Cardiac fibroblast (primary cell): ENCODE measurements around the gene PNPLA4.
A peak's percentile ranks its signal among the peaks of the same experiment; 100 is the strongest.

Source experiments
- DNase-seq, 2 donors: peaks; one replicate each; pipeline versions ENCODE4 v3.0.0 to v3.0.0-alpha.2; 2010; ENCODE audit warnings: low read depth in 2 of 2
- H3K4me3 ChIP-seq, 2 donors: replicated peaks in 1 of 2; 1 replicate in 1 of 2; 2 replicates in 1 of 2; pipeline ENCODE4 v1.5.1; 2011; ENCODE audit warnings: low read depth in 2 of 2, low read length in 2 of 2, mild to moderate bottlenecking in 2 of 2, moderate library complexity in 1 of 2
- CTCF ChIP-seq: IDR thresholded peaks from one replicate; pipeline ENCODE4 v1.5.1; 2011; ENCODE audit warnings: low read depth, mild to moderate bottlenecking, low read length, inconsistent platforms

Gene PNPLA4

DNA sequence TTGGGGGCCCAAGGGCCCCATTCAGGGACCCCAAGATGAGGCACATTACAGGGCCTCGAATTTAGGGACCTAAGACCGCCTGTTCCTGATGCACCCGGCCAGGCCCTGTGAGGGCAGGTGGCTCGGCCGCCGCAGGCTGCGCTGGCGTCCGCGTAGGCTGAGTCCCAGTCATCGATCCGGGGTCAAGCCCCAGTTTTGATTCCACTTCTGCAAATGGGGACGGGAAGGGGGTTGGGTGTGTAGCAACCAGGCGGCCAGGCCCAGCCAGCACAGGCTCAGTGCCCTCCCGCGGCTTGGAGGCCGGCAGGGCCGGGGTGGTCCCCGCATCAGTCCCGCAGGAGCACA, 327 bp downstream of the PNPLA4 start:
- H3K4me3 ChIP-seq, result peak overlapping the region; percentile 60 to 65
- no peak for TF ChIP-seq CTCF
- no peak for DNase-seq

- no peak for TF ChIP-seq CTCF
- H3K4me3 ChIP-seq, result peak overlapping the region; percentile 60 to 65
- DNase-seq, result peak; percentile 3 to 9
These were observed 712 bp downstream of the PNPLA4 start for GRCh38 chrX:7926501-7926900.

DNA sequence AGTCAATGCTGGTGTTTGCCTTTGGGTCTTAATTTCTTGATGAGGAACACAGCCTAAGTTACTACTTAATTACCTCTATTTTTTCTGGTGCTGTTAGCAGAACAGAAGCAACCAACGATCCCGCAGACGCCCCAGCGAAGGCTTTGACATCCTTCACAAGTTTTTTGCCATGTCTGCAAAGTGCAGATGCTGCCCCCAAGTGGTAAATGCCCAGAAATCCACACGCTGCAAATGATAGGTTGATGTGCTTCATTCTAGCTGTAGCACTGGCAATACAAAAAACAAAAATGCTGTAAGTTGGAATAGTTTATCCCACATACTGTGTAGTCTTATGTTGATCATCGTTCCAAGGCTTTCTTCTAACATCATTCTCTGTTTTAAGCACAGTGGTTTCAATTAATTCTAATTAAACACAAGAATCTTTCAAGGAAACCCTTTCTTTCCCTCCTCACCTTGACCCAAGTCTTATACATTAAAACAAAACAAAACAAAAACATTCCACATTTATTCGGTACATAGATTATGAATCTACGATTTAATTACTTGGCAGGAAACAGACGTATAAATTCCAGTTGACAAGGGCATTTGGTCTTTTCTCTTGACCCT, 1.2 kb downstream of the PNPLA4 start:
- no peak overlapping the region for H3K4me3 ChIP-seq
- TF ChIP-seq CTCF, result peak; percentile 65
- DNase-seq, result peak; percentile 73 to 76

DNA sequence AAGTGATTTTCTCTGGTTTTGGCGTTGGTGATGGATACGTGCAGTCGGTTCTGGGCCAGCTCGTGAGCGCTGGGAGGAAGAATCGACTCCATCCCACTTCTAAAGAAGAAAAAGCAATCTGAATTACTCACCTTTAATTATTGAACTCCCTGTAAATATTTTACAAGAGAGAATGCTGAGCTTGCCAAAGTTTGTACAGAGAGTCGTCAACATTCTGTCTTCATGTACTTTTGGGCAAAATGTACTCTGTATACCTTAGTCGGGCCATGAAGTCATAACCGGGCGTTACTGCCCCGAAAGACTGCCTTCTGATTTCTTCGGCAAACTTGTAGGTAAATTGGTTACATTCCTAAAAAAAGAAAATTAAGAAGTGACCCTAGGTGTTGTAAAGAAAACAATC, 5.5 kb downstream of the PNPLA4 start:
- TF ChIP-seq CTCF, result no peak
- no peak for DNase-seq
- H3K4me3 ChIP-seq, result no peak overlapping the region

DNA sequence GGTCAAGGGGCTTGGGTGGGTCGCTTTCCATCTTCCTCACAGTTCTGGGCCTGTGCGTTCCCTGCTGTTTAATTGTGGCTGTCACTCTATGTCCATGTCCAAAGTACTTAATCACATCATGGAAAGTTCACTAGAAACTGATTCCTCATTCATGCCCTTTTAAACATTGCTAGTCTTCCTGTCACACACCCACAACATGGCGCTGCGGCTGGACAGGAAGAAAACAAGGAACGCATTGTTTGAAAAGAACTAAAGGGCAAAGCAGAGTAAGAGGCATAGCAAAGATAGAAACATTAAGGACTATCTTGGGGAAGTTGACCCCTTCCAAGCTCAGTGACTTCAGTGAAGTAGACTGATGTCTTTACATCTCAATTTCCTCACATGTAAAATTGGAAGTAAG, 18.4 kb downstream of the PNPLA4 start:
- H3K4me3 ChIP-seq, result no peak overlapping the region
- no peak for TF ChIP-seq CTCF
- no peak for DNase-seq

GRCh38 chrX:7904562-7904961, 22.7 kb downstream of the PNPLA4 start:
- no peak overlapping the region for H3K4me3 ChIP-seq
- DNase-seq, result peak in 1 of 2 donors; percentile 0
- no peak for TF ChIP-seq CTCF

DNA sequence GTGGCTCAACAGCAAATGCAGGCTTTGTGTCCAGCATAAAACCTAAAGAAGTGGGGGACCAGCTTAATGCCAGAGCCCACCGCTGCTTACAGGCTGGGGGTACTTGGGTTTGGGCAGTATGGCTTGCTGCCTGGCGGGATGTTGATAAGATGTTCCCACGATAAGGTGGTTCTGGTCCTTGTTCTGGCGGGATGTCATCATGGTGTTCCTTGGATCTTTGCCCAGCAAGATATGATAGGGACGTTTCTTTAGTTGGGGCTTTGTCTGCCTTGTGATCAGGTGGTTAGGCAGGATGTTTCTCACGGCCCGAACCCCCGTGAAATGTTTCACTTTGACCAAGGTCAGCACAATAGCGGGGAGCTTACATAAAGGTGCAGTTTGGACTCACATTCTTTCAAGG, 35.3 kb downstream of the PNPLA4 start:
- TF ChIP-seq CTCF, result no peak
- DNase-seq, result peak in 1 of 2 donors; percentile 1
- H3K4me3 ChIP-seq, result no peak overlapping the region
